AG08395 (cell line): Measurements from ENCODE around the gene PTPN14.

Experiments
- DNase-seq: peaks from one replicate; pipeline ENCODE4 v3.0.0; 2012; ENCODE audit warnings: mixed read lengths, low spot score

Gene PTPN14

GRCh38 chr1:214454569-214455396 lies 96.6 kb downstream of the PTPN14 start:
- DNase-seq, result peak; percentile 52

GRCh38 chr1:214453109-214453722 lies 98.2 kb downstream of the PTPN14 start:
- no peak for DNase-seq

GRCh38 chr1:214452152-214452784 lies 99.1 kb downstream of the PTPN14 start:
- DNase-seq, result no peak

GRCh38 chr1:214451596-214451995 lies 99.8 kb downstream of the PTPN14 start:
- peak; percentile 60 for DNase-seq

- no peak for DNase-seq
Measured at GRCh38 chr1:214449371-214449770, 102.0 kb downstream of the PTPN14 start.

GRCh38 chr1:214448536-214448935 lies 102.9 kb downstream of the PTPN14 start:
- DNase-seq, result no peak

- DNase-seq, result no peak
Measured at GRCh38 chr1:214447557-214447871, 103.9 kb downstream of the PTPN14 start.

- DNase-seq, result peak; percentile 93
Measured at GRCh38 chr1:214446772-214447556, 104.4 kb downstream of the PTPN14 start.

- DNase-seq, result peak; percentile 83
Measured at GRCh38 chr1:214445831-214446614, 105.4 kb downstream of the PTPN14 start.

- DNase-seq, result peak; percentile 42
Measured at GRCh38 chr1:214445199-214445598, 106.2 kb downstream of the PTPN14 start.

GRCh38 chr1:214444182-214444939 lies 107.0 kb downstream of the PTPN14 start:
- DNase-seq, result no peak

- DNase-seq, result no peak
Measured at GRCh38 chr1:214441119-214441518, 110.3 kb downstream of the PTPN14 start.

GRCh38 chr1:214440219-214440965 lies 111.0 kb downstream of the PTPN14 start:
- DNase-seq, result no peak

- no peak for DNase-seq
Measured at GRCh38 chr1:214439352-214440119, 111.9 kb downstream of the PTPN14 start.

GRCh38 chr1:214438530-214438929 lies 112.9 kb downstream of the PTPN14 start:
- DNase-seq, result no peak

- no peak for DNase-seq
Measured at GRCh38 chr1:214438075-214438474, 113.3 kb downstream of the PTPN14 start.

GRCh38 chr1:214435867-214436266 lies 115.5 kb downstream of the PTPN14 start:
- no peak for DNase-seq

GRCh38 chr1:214432245-214432644 lies 119.2 kb downstream of the PTPN14 start:
- DNase-seq, result no peak
